Lung (tissue), 12 donors: ENCODE data around the gene AEBP1. TPM values are rescaled to one million over a fixed set of nuclear protein-coding genes. Genes with fewer than 3 reads are reported as not detected.

Experiments
- ATAC-seq: fragments of 200-7000 bp; cut with Tn5 transposase; one replicate; pipeline ENCODE4 v1.9.1; 2020; ENCODE audit warnings: moderate number of reproducible peaks; ENCODE audit not compliant: insufficient read depth, low FRiP score
- DNase-seq, 3 donors: peaks; one replicate each; pipeline ENCODE4 v3.0.0-alpha.2; 2013 to 2017
- H3K27ac ChIP-seq, 2 donors: one replicate each; pipeline ENCODE4 v1.5.1; 2013; ENCODE audit warnings: mild to moderate bottlenecking in 2 of 2, moderate library complexity in 2 of 2, control low read depth in 1 of 2, inconsistent platforms in 1 of 2, low read depth in 1 of 2, low read length in 1 of 2
- H3K27me3 ChIP-seq, 3 donors: one replicate each; pipeline ENCODE4 v1.5.1; 2013; ENCODE audit warnings: low read length in 2 of 3; ENCODE audit not compliant: control insufficient read depth in 3 of 3, insufficient read depth in 3 of 3
- H3K36me3 ChIP-seq, 4 donors: one replicate each; pipeline ENCODE4 v1.5.1; 2013; ENCODE audit warnings: low read length in 4 of 4, mild to moderate bottlenecking in 1 of 4, moderate library complexity in 1 of 4; ENCODE audit not compliant: control insufficient read depth in 4 of 4, insufficient read depth in 4 of 4
- H3K4me1 ChIP-seq, 5 donors: one replicate each; pipeline ENCODE4 v1.5.1; 2013; ENCODE audit warnings: low read length in 5 of 5, mild to moderate bottlenecking in 2 of 5, moderate library complexity in 1 of 5; ENCODE audit not compliant: control insufficient read depth in 5 of 5, insufficient read depth in 5 of 5
- H3K4me3 ChIP-seq: one replicate; pipeline ENCODE4 v1.5.1; 2013; ENCODE audit warnings: mild to moderate bottlenecking, control low read depth, moderate library complexity
- H3K9ac ChIP-seq, 2 donors: one replicate each; pipeline ENCODE4 v1.5.1; 2013; ENCODE audit warnings: low read length in 2 of 2, control low read depth in 1 of 2; ENCODE audit not compliant: insufficient read depth in 1 of 2
- H3K9me3 ChIP-seq, 4 donors: one replicate each; pipeline ENCODE4 v1.5.1; 2013; ENCODE audit warnings: low read length in 3 of 4, mild to moderate bottlenecking in 1 of 4, moderate library complexity in 1 of 4; ENCODE audit not compliant: control insufficient read depth in 4 of 4, insufficient read depth in 3 of 4
- CTCF ChIP-seq: IDR thresholded peaks from 2 replicates; pipeline ENCODE4 v1.5.1; 2012; ENCODE audit warnings: mild to moderate bottlenecking; ENCODE audit errors: control extremely low read depth, extremely low read depth
- WGBS, 2 donors: extraction: QIAGEN DNeasy Blood & Tissue Kit; methylation state at CpG; one replicate each; pipeline ENCODE4 v1.1.7; 2013; 5-methylcytosine and 5-hydroxymethylcytosine counted together
- polyA plus RNA-seq, 2 donors: library from polyadenylated mRNA; stranded (reverse); fragments of 200-250 nt; gene quantifications; one replicate each; pipeline ENCODE4 v1.2.1, GENCODE V29; 2013
- total RNA-seq, 2 donors: library from RNA; depleted of rRNA in 1 of 2; stranded (reverse); fragments of >200 nt in 1 of 2; gene quantifications; one replicate each; pipeline ENCODE4 v1.2.1, GENCODE V29; 2014 to 2021
- donor health status: control.
- donor health status: control.
- donor health status: Bipolar disorder and iron deficiency.
- donor health status: healthy.
- donor health status: DM: yes; HTN: yes; CAD: no.

Gene AEBP1
- total and polyA plus RNA-seq, 4 donors = 43.4 to 124 (median 68.7) TPM

GRCh38 chr7:44112997-44113763, 9.0 kb downstream of the AEBP1 start:
- Histone ChIP-seq H3K27me3 (no peaks in the 10 kb centered on the region), H3K9me3 (no peaks in the 10 kb centered on the region), H3K4me3 (no peak overlapping the region), H3K27ac (no peak overlapping the region), H3K4me1 (no peaks in the 10 kb centered on the region), H3K36me3 (peaks cover 0 to 59% (median 16%) of the 10 kb centered on the region in 4 donors), H3K9ac (no peak overlapping the region)
- no peak for DNase-seq
- no peak for TF ChIP-seq CTCF
- ATAC-seq = no peak
- 88 to 92% methylated on average over 31 to 34 of the region's 34 CpGs for WGBS, 2 donors

- Histone ChIP-seq H3K4me3 (no peak overlapping the region), H3K9ac (no peak overlapping the region), H3K4me1 (no peaks in the 10 kb centered on the region), H3K36me3 (peaks cover 0 to 57% (median 15%) of the 10 kb centered on the region in 4 donors), H3K9me3 (no peaks in the 10 kb centered on the region), H3K27me3 (no peaks in the 10 kb centered on the region), H3K27ac (no peak overlapping the region)
- ATAC-seq (no peak), DNase-seq (no peak)
- 91 to 93% methylated on average over 24 of the region's 24 CpGs for WGBS, 2 donors
- no peak for TF ChIP-seq CTCF
These were observed 9.7 kb downstream of the AEBP1 start for GRCh38 chr7:44113764-44114354.

GRCh38 chr7:44114586-44115310, 10.6 kb downstream of the AEBP1 start:
- ATAC-seq (no peak), DNase-seq (no peak)
- no peak for TF ChIP-seq CTCF
- Histone ChIP-seq H3K9me3 (no peaks in the 10 kb centered on the region), H3K4me3 (no peak overlapping the region), H3K27ac (no peak overlapping the region), H3K36me3 (peaks cover 0 to 61% (median 15%) of the 10 kb centered on the region in 4 donors), H3K4me1 (no peaks in the 10 kb centered on the region), H3K27me3 (no peaks in the 10 kb centered on the region), H3K9ac (no peak overlapping the region)
- WGBS, 2 donors = 90 to 91% methylated on average over 12 of the region's 12 CpGs
